Activated naive CD4-positive, alpha-beta T cell treated with anti-CD3 and anti-CD28 coated beads, Interleukin-2, amount 50 U/mL, for 24 hours (primary cell): ENCODE measurements around the gene DAP.

Source experiments
- H3K27ac Mint-ChIP-seq: one replicate; pipeline ENCODE4 v1.8.0; 2021; ENCODE audit warnings: mild to moderate bottlenecking, mixed read lengths
- H3K27me3 Mint-ChIP-seq: one replicate; pipeline ENCODE4 v1.8.0; 2021; ENCODE audit warnings: mixed read lengths
- H3K36me3 Mint-ChIP-seq: one replicate; pipeline ENCODE4 v1.8.0; 2021; ENCODE audit warnings: mixed read lengths
- H3K4me1 Mint-ChIP-seq: one replicate; pipeline ENCODE4 v1.8.0; 2021; ENCODE audit warnings: mixed read lengths
- H3K4me3 Mint-ChIP-seq: one replicate; pipeline ENCODE4 v1.8.0; 2021; ENCODE audit warnings: mild to moderate bottlenecking, mixed read lengths
- H3K9me3 Mint-ChIP-seq: one replicate; pipeline ENCODE4 v1.8.0; 2021; ENCODE audit warnings: mixed read lengths

Gene DAP

DNA sequence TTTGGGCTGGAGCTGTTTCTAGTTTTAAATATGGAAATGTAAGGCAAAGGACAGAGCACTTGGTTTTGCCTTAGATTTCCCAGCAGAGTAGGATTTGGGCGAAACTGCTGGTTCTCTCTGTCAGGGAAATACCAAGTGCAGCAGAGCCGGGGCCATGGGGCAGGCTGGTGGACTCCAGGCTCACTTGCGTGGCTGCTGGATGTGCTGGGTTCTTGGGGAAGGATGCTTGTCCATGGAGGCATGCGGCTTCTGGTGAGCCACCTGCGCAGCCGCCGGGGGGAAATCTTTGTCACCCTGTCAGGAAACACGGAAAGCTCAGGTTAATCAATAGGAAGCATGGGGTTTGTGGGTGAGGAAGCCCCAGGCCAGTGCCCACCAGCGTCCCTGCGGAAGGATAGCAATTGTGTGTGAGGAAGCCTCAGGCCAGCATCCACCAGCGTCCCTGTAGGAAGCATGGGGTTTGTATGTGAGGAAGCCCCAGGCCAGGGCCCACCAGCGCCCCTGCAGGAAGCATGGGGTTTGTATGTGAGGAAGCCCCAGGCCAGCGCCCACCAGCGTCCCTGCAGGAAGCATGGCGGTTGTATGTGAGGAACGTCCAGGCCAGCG lies 80.1 kb downstream of the DAP start:
- Mint-ChIP-seq H3K9me3 (no peaks in the 10 kb centered on the region), H3K4me3 (no peak overlapping the region), H3K27ac (no peak overlapping the region), H3K4me1 (no peaks in the 10 kb centered on the region), H3K36me3 (peaks cover 26% of the 10 kb centered on the region), H3K27me3 (no peaks in the 10 kb centered on the region)

DNA sequence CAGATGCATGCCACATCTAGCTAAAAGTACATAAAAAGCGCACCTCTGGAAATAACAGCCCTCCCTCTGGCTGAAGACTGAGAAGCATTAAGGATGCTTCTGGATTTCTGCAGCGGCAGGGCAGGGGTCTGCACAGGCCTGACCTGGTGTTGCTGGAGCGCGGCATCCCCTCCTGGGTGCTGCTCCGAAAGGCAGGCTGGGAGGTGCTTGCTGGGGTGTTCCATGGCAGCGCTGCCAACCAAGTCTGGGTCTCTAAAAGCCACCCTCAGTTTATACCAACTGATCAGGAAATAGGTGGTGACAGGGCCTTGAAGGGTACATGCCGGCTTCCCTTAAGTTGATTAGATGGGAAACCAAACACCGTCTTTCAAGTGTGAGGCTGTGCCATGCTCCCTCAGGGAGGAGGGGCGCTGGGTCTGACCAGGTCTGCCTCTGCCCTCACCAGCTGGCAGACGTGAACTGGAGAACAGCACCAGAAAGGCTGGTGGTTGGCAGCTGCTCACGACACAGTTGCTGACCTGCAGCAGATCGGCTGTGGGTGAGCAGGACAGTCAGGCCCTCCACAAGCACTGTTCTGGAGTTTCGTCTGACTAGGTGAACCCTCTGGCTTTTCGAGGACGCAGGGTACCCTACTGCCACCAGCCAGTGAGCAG lies 81.6 kb downstream of the DAP start:
- Mint-ChIP-seq H3K36me3 (peaks cover 26% of the 10 kb centered on the region), H3K27me3 (no peaks in the 10 kb centered on the region), H3K9me3 (no peaks in the 10 kb centered on the region), H3K27ac (peak overlapping the region; percentile 55), H3K4me1 (no peaks in the 10 kb centered on the region), H3K4me3 (no peak overlapping the region)

- H3K27ac Mint-ChIP-seq = no peak overlapping the region
- H3K4me1 Mint-ChIP-seq = no peaks in the 10 kb centered on the region
- H3K9me3 Mint-ChIP-seq = no peaks in the 10 kb centered on the region
- H3K4me3 Mint-ChIP-seq = no peak overlapping the region
- peaks cover 26% of the 10 kb centered on the region for H3K36me3 Mint-ChIP-seq
- no peaks in the 10 kb centered on the region for H3K27me3 Mint-ChIP-seq
Observed at GRCh38 chr5:10678244-10678643, 82.8 kb downstream of the DAP start.

GRCh38 chr5:10677533-10677932 lies 83.5 kb downstream of the DAP start:
- Mint-ChIP-seq H3K4me1 (no peaks in the 10 kb centered on the region), H3K27me3 (no peaks in the 10 kb centered on the region), H3K9me3 (no peaks in the 10 kb centered on the region), H3K4me3 (no peak overlapping the region), H3K27ac (no peak overlapping the region), H3K36me3 (peaks cover 26% of the 10 kb centered on the region)

DNA sequence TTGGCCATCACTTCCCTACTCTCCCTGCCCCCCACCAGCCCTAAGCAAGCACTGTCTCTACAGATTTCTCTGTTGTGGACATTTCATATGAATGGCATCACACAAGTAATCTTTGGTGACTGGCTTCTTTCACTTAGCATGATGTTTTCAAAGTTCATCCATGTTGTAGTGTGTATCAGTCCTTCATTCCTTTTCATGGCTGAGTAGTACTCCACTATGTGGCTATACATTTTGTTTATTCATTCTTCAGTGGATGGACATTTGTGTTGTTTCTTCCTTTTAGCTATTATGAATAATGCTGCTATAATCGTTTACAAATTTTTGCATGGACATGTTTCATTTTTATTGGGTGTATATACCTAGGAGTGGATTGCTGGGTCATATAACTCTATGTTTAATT lies 84.1 kb downstream of the DAP start:
- Mint-ChIP-seq H3K9me3 (no peaks in the 10 kb centered on the region), H3K27ac (no peak overlapping the region), H3K4me1 (no peaks in the 10 kb centered on the region), H3K27me3 (no peaks in the 10 kb centered on the region), H3K36me3 (peaks cover 23% of the 10 kb centered on the region), H3K4me3 (no peak overlapping the region)

- Mint-ChIP-seq H3K27me3 (no peaks in the 10 kb centered on the region), H3K27ac (peak overlapping the region; percentile 46), H3K4me3 (no peak overlapping the region), H3K4me1 (no peaks in the 10 kb centered on the region), H3K9me3 (no peaks in the 10 kb centered on the region), H3K36me3 (peaks cover 23% of the 10 kb centered on the region)
Observed at GRCh38 chr5:10676224-10676623, 84.8 kb downstream of the DAP start.

DNA sequence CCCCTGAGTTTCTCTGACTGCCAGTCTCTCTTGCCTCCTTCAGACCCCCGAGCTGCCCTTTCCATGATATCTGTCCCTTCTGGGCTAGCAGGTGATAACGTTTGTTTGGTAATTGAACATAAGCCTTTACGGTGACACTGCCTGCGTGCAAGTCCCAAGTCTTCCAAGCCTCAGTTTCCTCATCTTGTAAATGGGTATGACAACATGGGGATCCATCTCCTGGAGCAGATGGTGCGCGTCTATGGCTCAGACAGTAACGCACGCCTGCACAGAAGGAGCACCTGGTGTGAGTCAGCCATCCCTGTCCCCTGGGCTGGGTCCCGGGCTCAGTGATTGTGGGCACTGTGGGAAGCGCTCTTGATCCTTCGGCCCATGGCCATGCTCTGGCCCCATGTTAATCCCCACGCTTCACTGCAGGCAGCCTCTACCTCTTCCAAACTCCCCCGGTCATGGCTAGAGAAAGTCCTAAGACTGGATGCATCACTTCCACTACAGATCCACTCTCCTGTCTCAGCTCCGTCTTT lies 85.8 kb downstream of the DAP start:
- H3K4me3 Mint-ChIP-seq = no peak overlapping the region
- H3K9me3 Mint-ChIP-seq = no peaks in the 10 kb centered on the region
- no peak overlapping the region for H3K27ac Mint-ChIP-seq
- no peaks in the 10 kb centered on the region for H3K27me3 Mint-ChIP-seq
- H3K36me3 Mint-ChIP-seq = peaks cover 16% of the 10 kb centered on the region
- no peaks in the 10 kb centered on the region for H3K4me1 Mint-ChIP-seq

DNA sequence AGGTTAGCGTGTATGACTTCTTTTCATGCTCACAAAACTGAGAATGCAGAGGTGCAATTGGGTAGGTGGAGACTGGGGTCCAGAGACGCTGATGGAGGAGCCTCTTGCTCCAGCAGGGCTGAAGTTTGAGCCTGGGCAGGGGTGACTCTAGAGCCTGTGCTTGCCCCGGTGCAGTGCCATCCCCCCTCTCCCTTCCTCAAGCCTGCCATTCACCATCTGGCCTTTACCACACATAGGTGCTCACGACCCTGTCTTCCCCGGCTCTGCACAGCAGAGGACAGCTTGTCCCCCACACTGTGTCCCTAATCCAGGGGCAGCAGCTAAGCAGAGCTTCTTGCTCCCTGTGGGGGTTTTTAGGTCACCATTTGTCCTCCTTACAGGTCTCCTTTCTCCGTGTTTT lies 86.5 kb downstream of the DAP start:
- no peaks in the 10 kb centered on the region for H3K9me3 Mint-ChIP-seq
- no peaks in the 10 kb centered on the region for H3K4me1 Mint-ChIP-seq
- H3K27ac Mint-ChIP-seq = no peak overlapping the region
- H3K27me3 Mint-ChIP-seq = no peaks in the 10 kb centered on the region
- H3K36me3 Mint-ChIP-seq = peaks cover 14% of the 10 kb centered on the region
- H3K4me3 Mint-ChIP-seq = no peak overlapping the region

- Mint-ChIP-seq H3K36me3 (peaks cover 14% of the 10 kb centered on the region), H3K27me3 (no peaks in the 10 kb centered on the region), H3K9me3 (no peaks in the 10 kb centered on the region), H3K4me3 (no peak overlapping the region), H3K27ac (no peak overlapping the region), H3K4me1 (no peaks in the 10 kb centered on the region)
Observed at GRCh38 chr5:10674096-10674495, 86.9 kb downstream of the DAP start.

DNA sequence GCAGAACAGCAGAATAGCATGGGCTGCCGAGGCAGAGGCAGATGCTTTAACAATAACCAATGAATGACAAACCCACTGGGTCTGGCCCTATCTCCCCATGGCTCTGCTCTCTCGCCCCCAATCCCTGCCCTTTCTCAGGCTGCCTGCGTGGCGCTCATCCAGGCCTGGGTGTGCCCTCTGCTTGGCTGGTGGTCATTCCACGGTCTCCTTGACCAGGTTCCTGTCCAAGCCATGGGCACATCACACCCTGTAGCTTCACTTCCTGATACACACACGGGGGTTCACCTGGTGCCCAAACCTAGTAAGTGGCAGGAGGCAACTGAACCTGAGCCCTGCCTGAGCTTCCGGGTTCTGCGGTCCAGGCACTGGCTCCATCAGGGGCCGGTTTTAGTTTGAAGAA lies 87.6 kb downstream of the DAP start:
- H3K9me3 Mint-ChIP-seq = no peaks in the 10 kb centered on the region
- no peaks in the 10 kb centered on the region for H3K27me3 Mint-ChIP-seq
- no peaks in the 10 kb centered on the region for H3K4me1 Mint-ChIP-seq
- H3K4me3 Mint-ChIP-seq = no peak overlapping the region
- peaks cover 12% of the 10 kb centered on the region for H3K36me3 Mint-ChIP-seq
- H3K27ac Mint-ChIP-seq = no peak overlapping the region

DNA sequence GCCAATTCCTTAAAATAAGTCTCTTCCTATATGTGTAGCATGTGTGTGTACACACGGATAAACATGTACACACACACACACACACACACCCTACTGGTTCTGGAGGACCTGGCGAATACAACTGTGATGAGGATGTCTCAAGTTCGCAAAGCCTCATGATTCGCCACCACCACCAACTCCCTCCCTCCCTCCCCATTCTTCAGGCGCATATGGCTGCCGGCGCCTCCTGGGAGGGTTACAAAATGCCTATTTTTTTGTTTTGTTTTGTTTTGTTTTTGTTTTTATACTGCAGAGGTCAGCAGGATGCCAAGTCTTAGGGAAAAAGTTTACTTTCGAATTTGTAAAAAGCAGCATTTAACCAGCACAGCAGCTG lies 88.0 kb downstream of the DAP start:
- Mint-ChIP-seq H3K27me3 (no peaks in the 10 kb centered on the region), H3K36me3 (peaks cover 9% of the 10 kb centered on the region), H3K27ac (no peak overlapping the region), H3K4me1 (no peaks in the 10 kb centered on the region), H3K4me3 (no peak overlapping the region), H3K9me3 (no peaks in the 10 kb centered on the region)

DNA sequence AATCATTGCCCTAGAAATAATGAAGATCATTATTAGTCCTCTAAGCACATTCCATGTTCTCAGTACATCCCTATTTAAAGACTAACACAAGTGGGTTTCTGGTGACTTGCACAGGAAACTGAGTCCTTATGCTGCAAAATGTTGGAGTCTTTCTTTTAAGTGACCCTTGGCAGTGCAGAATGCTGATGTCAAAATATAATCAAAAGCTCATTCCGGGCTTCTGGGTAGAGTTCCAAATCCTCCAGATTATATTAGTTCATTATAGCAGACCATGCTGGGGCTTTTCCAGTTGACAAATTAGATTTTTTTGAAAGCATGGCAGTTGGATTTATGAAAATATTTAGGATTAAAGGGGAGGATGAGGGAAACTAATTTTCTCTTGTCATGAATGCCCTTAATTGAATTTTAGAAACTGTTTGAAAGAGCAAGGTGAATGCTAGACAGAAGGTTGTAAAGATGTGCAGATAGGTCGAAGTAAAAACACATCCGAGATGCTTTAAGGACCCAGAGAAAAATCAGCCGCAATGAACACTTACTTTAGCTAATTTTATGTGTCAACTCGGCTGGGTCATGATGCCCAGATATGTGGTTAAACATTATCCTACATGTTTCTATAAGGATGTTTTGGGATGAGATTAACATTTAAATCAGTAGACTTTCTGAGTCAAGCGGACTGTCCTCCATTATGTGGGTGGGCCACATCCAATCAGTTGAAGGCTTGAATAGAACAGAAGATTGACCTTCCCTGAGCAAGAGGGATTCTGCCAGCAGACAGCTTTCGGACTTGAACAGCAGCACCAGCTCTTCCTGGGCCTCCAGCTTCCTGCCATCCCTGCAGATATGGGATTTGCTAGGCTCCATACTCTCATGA lies 88.7 kb downstream of the DAP start:
- H3K27me3 Mint-ChIP-seq = no peaks in the 10 kb centered on the region
- no peaks in the 10 kb centered on the region for H3K9me3 Mint-ChIP-seq
- no peak overlapping the region for H3K27ac Mint-ChIP-seq
- no peaks in the 10 kb centered on the region for H3K4me1 Mint-ChIP-seq
- H3K36me3 Mint-ChIP-seq = peaks cover 3% of the 10 kb centered on the region
- H3K4me3 Mint-ChIP-seq = no peak overlapping the region

GRCh38 chr5:10671041-10672008 lies 89.7 kb downstream of the DAP start:
- Mint-ChIP-seq H3K9me3 (no peaks in the 10 kb centered on the region), H3K27me3 (no peaks in the 10 kb centered on the region), H3K4me3 (no peak overlapping the region), H3K27ac (no peak overlapping the region), H3K4me1 (no peaks in the 10 kb centered on the region), H3K36me3 (no peaks in the 10 kb centered on the region)

GRCh38 chr5:10669983-10670382 lies 91.1 kb downstream of the DAP start:
- no peaks in the 10 kb centered on the region for H3K4me1 Mint-ChIP-seq
- no peaks in the 10 kb centered on the region for H3K9me3 Mint-ChIP-seq
- H3K27me3 Mint-ChIP-seq = no peaks in the 10 kb centered on the region
- no peak overlapping the region for H3K27ac Mint-ChIP-seq
- H3K36me3 Mint-ChIP-seq = no peaks in the 10 kb centered on the region
- no peak overlapping the region for H3K4me3 Mint-ChIP-seq

DNA sequence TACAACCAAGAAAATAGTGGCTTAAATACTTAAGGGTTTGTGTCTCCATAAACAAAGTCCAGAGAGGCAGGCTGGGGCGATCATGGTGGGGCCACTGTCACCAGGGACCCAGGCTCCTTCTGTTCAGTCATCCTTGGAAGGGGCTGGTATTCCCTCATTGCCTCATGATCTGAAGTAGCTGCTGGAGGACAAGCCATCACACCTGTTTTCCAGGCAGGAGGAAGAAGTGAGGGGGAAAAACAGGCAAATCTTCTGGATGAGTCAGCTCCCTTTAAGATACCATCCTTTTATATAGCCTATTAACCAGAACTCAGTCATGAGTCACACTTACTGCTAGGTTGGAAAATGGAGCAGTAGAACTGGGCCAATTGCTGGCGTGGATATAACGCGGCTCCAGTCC lies 92.3 kb downstream of the DAP start:
- Mint-ChIP-seq H3K27ac (no peak overlapping the region), H3K27me3 (no peaks in the 10 kb centered on the region), H3K9me3 (no peaks in the 10 kb centered on the region), H3K4me3 (no peak overlapping the region), H3K36me3 (no peaks in the 10 kb centered on the region), H3K4me1 (no peaks in the 10 kb centered on the region)
